Thyroid gland (tissue), 4 donors: ENCODE results near the gene PRSS36.

Source experiments
- CTCF ChIP-seq, 6 experiments: fragments of 200-600 bp in 3 of 6; fragments of 450-650 bp in 3 of 6; sonication (generic) in 3 of 6; IDR thresholded peaks; one replicate each; pipeline ENCODE4 v1.5.1; 2016 to 2019; ENCODE audit warnings: antibody characterized with exemption in 6 of 6, mild to moderate bottlenecking in 2 of 6, inconsistent platforms in 1 of 6, moderate library complexity in 1 of 6
- POLR2A ChIP-seq, 2 donors: fragments of 450-650 bp; IDR thresholded peaks; one replicate each; pipeline ENCODE4 v1.6.1; 2017; ENCODE audit warnings: antibody characterized with exemption in 2 of 2, mild to moderate bottlenecking in 2 of 2, moderate library complexity in 1 of 2

GRCh38 chr16:31168848-31169247 is 19.0 kb upstream of the PRSS36 start:
- TF ChIP-seq CTCF (IDR thresholded peaks at IDR 0.05) (no peak), POLR2A (IDR thresholded peaks at IDR 0.05) (no peak)
